Stromal cell of bone marrow (primary cell): ENCODE results near the gene CDKAL1.

Experiments
- DNase-seq: peaks from one replicate; pipeline ENCODE4 v3.0.0-alpha.2; 2012; ENCODE audit warnings: low read depth

Gene CDKAL1

GRCh38 chr6:21138336-21139069 is 604.2 kb downstream of the CDKAL1 start:
- peak; percentile 24 for DNase-seq

- DNase-seq = no peak
Measured at GRCh38 chr6:21140966-21141365, 606.7 kb downstream of the CDKAL1 start.

GRCh38 chr6:21141616-21142303 is 607.5 kb downstream of the CDKAL1 start:
- no peak for DNase-seq

GRCh38 chr6:21142741-21143140 is 608.5 kb downstream of the CDKAL1 start:
- DNase-seq = no peak

GRCh38 chr6:21143645-21144044 is 609.4 kb downstream of the CDKAL1 start:
- DNase-seq = no peak

GRCh38 chr6:21144928-21145327 is 610.7 kb downstream of the CDKAL1 start:
- no peak for DNase-seq

GRCh38 chr6:21147995-21148394 is 613.7 kb downstream of the CDKAL1 start:
- DNase-seq = no peak

GRCh38 chr6:21149470-21149869 is 615.2 kb downstream of the CDKAL1 start:
- no peak for DNase-seq

GRCh38 chr6:21150667-21151066 is 616.4 kb downstream of the CDKAL1 start:
- DNase-seq = no peak

GRCh38 chr6:21151119-21151518 is 616.9 kb downstream of the CDKAL1 start:
- DNase-seq = no peak

- no peak for DNase-seq
Measured at GRCh38 chr6:21151530-21151929, 617.3 kb downstream of the CDKAL1 start.

- no peak for DNase-seq
Measured at GRCh38 chr6:21157186-21157929, 623.1 kb downstream of the CDKAL1 start.

GRCh38 chr6:21158149-21158548 is 623.9 kb downstream of the CDKAL1 start:
- DNase-seq = no peak

GRCh38 chr6:21158873-21159272 is 624.6 kb downstream of the CDKAL1 start:
- no peak for DNase-seq

GRCh38 chr6:21159465-21159864 is 625.2 kb downstream of the CDKAL1 start:
- DNase-seq = no peak

GRCh38 chr6:21161707-21162106 is 627.5 kb downstream of the CDKAL1 start:
- DNase-seq = no peak

GRCh38 chr6:21163110-21163837 is 629.0 kb downstream of the CDKAL1 start:
- DNase-seq = peak; percentile 69

GRCh38 chr6:21163838-21164180 is 629.6 kb downstream of the CDKAL1 start:
- no peak for DNase-seq

GRCh38 chr6:21164768-21165326 is 630.6 kb downstream of the CDKAL1 start:
- peak; percentile 14 for DNase-seq

GRCh38 chr6:21166754-21167153 is 632.5 kb downstream of the CDKAL1 start:
- no peak for DNase-seq

- no peak for DNase-seq
Measured at GRCh38 chr6:21167790-21168189, 633.5 kb downstream of the CDKAL1 start.

GRCh38 chr6:21171801-21172200 is 637.5 kb downstream of the CDKAL1 start:
- DNase-seq = no peak
